SK-N-SH (cell line): ENCODE measurements around the gene RAB27B. TPM values are rescaled to one million over a fixed set of nuclear protein-coding genes. Genes with fewer than 3 reads are reported as not detected.
A peak's percentile ranks its signal among the peaks of the same experiment; 100 is the strongest.

ENCODE experiments used
- CTCF ChIA-PET: fragments of 300-600, 350-600 bp; formaldehyde crosslinking; extraction: SDS; loops from one replicate; lab custom pipeline; 2021; lab: Yijun Ruan, JAX
- POLR2A ChIA-PET: fragments of 350-600 bp; sonication (Branson Sonifier 250); formaldehyde crosslinking; extraction: SDS; loops from one replicate; lab custom pipeline; 2020; ENCODE audit warnings: antibody characterized with exemption, inconsistent platforms; lab: Yijun Ruan, JAX
- DNase-seq: peaks from one replicate; pipeline ENCODE4 v3.0.0; 2012
- H2AFZ ChIP-seq: fragments of 200-600 bp; sonication (generic); 2 replicates; pipeline ENCODE4 v1.8.1; 2016; ENCODE audit warnings: antibody characterized with exemption, mild to moderate bottlenecking, low read depth
- H3F3A ChIP-seq: fragments of 200-600 bp; sonication (generic); replicated peaks from 2 replicates; pipeline ENCODE3; 2016; ENCODE audit warnings: antibody characterized with exemption, mild to moderate bottlenecking; ENCODE audit not compliant: insufficient read depth
- H3K27ac ChIP-seq, 2 experiments: fragments of 200-500 bp in 1 of 2; fragments of 200-600 bp in 1 of 2; sonication (Bioruptor generic) in 1 of 2; sonication (generic), shearing (Covaris generic) in 1 of 2; 2 replicates each; pipeline versions ENCODE4 v1.5.1 to v1.6.1; 2014 to 2016; ENCODE audit warnings: low read depth in 2 of 2, inconsistent platforms in 1 of 2, low read length in 1 of 2, mild to moderate bottlenecking in 1 of 2, mixed read lengths in 1 of 2
- H3K27me3 ChIP-seq: fragments of 200-600 bp; sonication (generic), shearing (Covaris generic); 2 replicates; pipeline ENCODE4 v1.6.1; 2016; ENCODE audit warnings: mixed run types; ENCODE audit not compliant: insufficient read depth
- H3K36me3 ChIP-seq, 2 experiments: fragments of 200-500 bp in 1 of 2; fragments of 200-600 bp in 1 of 2; sonication (Bioruptor generic) in 1 of 2; sonication (generic) in 1 of 2; replicated peaks in 1 of 2; 2 replicates each; pipeline versions ENCODE3 to v1.5.1; 2014 to 2016; ENCODE audit warnings: low read length in 1 of 2, mild to moderate bottlenecking in 1 of 2; ENCODE audit not compliant: insufficient read depth in 2 of 2, control insufficient read depth in 1 of 2
- H3K4me1 ChIP-seq, 2 experiments: fragments of 200-500 bp in 1 of 2; fragments of 200-600 bp in 1 of 2; sonication (Bioruptor generic) in 1 of 2; sonication (generic), shearing (Covaris generic) in 1 of 2; 2 replicates each; pipeline versions ENCODE4 v1.5.1 to v1.6.1; 2014 to 2016; ENCODE audit warnings: low read depth in 1 of 2, low read length in 1 of 2, mixed run types in 1 of 2; ENCODE audit not compliant: insufficient read depth in 2 of 2, control insufficient read depth in 1 of 2
- H3K4me2 ChIP-seq: fragments of 200-600 bp; sonication (generic), shearing (Covaris generic); 2 replicates; pipeline ENCODE4 v1.6.1; 2017; ENCODE audit warnings: mixed run types
- H3K4me3 ChIP-seq, 2 experiments: fragments of 200-500 bp in 1 of 2; fragments of 200-600 bp in 1 of 2; sonication (Bioruptor generic) in 1 of 2; sonication (generic), shearing (Covaris generic) in 1 of 2; 2 replicates each; pipeline versions ENCODE4 v1.5.1 to v1.8.1; 2014 to 2016; ENCODE audit warnings: low read depth in 2 of 2, inconsistent platforms in 1 of 2, low read length in 1 of 2, mild to moderate bottlenecking in 1 of 2, mixed read lengths in 1 of 2, moderate library complexity in 1 of 2
- H3K79me2 ChIP-seq: fragments of 200-600 bp; sonication (generic); 2 replicates; pipeline ENCODE4 v1.8.1; 2017; ENCODE audit warnings: mild to moderate bottlenecking; ENCODE audit not compliant: insufficient read depth
- H3K9ac ChIP-seq: fragments of 200-600 bp; sonication (generic); 2 replicates; pipeline ENCODE4 v1.6.1; 2017; ENCODE audit warnings: mixed run types
- H3K9me2 ChIP-seq: fragments of 200-600 bp; sonication (generic); 2 replicates; pipeline ENCODE4 v1.6.1; 2017; ENCODE audit warnings: mixed run types
- H3K9me3 ChIP-seq: fragments of 200-600 bp; sonication (generic); 2 replicates; pipeline ENCODE4 v1.6.1; 2017; ENCODE audit warnings: mixed run types, mild to moderate bottlenecking, moderate library complexity
- H4K20me1 ChIP-seq: fragments of 200-600 bp; sonication (generic); 2 replicates; pipeline ENCODE4 v1.6.1; 2017; ENCODE audit warnings: mild to moderate bottlenecking, mixed run types; ENCODE audit not compliant: insufficient read depth
- CHD2 ChIP-seq: fragments of 150-350 bp; IDR thresholded peaks from 2 replicates; pipeline ENCODE4 v1.6.1; 2018; ENCODE audit warnings: low read length; ENCODE audit not compliant: partially characterized antibody
- EP300 ChIP-seq, 2 experiments: IDR thresholded peaks; 2 replicates each; pipeline versions ENCODE4 v1.4.0 to v1.6.1; 2012; ENCODE audit warnings: borderline replicate concordance in 1 of 2, low read depth in 1 of 2, low read length in 1 of 2
- EZH2phosphoT487 ChIP-seq: fragments of 200-600 bp; sonication (generic); IDR thresholded peaks from 2 replicates; pipeline ENCODE4 v1.6.1; 2017; ENCODE audit warnings: low read depth, mixed run types, mild to moderate bottlenecking, antibody characterized with exemption, moderate library complexity, borderline replicate concordance
- FOXJ3 ChIP-seq: sonication (generic); formaldehyde crosslinking; IDR thresholded peaks from 2 replicates; pipeline ENCODE4 v1.5.1; 2020; ENCODE audit warnings: mild to moderate bottlenecking, missing genetic modification reagents
- FOXM1 ChIP-seq: IDR thresholded peaks from 2 replicates; pipeline ENCODE4 v1.4.0; 2012; ENCODE audit warnings: low read depth, mild to moderate bottlenecking
- MAX ChIP-seq: IDR thresholded peaks from 2 replicates; pipeline ENCODE4 v1.4.0; 2012; ENCODE audit warnings: low read depth
- MEF2A ChIP-seq: IDR thresholded peaks from 2 replicates; pipeline ENCODE4 v1.4.0; 2012; ENCODE audit warnings: low read depth, borderline replicate concordance
- NFIC ChIP-seq: IDR thresholded peaks from 2 replicates; pipeline ENCODE4 v1.4.0; 2012; ENCODE audit warnings: borderline replicate concordance
- PBX3 ChIP-seq: IDR thresholded peaks from 2 replicates; pipeline ENCODE4; 2012
- POLR2AphosphoS5 ChIP-seq: IDR thresholded peaks from 2 replicates; pipeline ENCODE4 v1.6.1; 2012; ENCODE audit warnings: low read depth, low read length
- RAD21 ChIP-seq: IDR thresholded peaks from 2 replicates; pipeline ENCODE4 v1.6.1; 2012; ENCODE audit warnings: mild to moderate bottlenecking, low read length
- RCOR1 ChIP-seq: fragments of 150-350 bp; IDR thresholded peaks from 2 replicates; pipeline ENCODE4 v1.6.1; 2017; ENCODE audit warnings: antibody characterized with exemption, low read length
- RFX5 ChIP-seq: IDR thresholded peaks from 2 replicates; pipeline ENCODE4 v1.6.1; 2012; ENCODE audit warnings: mild to moderate bottlenecking, improper control_type of control experiment, low read length
- RXRA ChIP-seq: IDR thresholded peaks from 2 replicates; pipeline ENCODE4 v1.4.0; 2012; ENCODE audit warnings: low read depth, mild to moderate bottlenecking, borderline replicate concordance
- TEAD4 ChIP-seq: IDR thresholded peaks from 2 replicates; pipeline ENCODE4 v1.4.0; 2012; ENCODE audit warnings: mild to moderate bottlenecking, borderline replicate concordance; ENCODE audit not compliant: insufficient read depth
- USF2 ChIP-seq: fragments of 150-350 bp; IDR thresholded peaks from 2 replicates; pipeline ENCODE4 v1.6.1; 2017; ENCODE audit warnings: antibody characterized with exemption, low read length, low read depth, borderline replicate concordance
- YY1 ChIP-seq: IDR thresholded peaks from 2 replicates; pipeline ENCODE4 v1.4.0; 2012; ENCODE audit warnings: low read depth, mild to moderate bottlenecking
- WGBS: methylation state at CpG from one replicate; pipeline ENCODE4 v1.1.6; 2017; ENCODE audit warnings: low lambda C conversion rate; 5-methylcytosine and 5-hydroxymethylcytosine counted together
- polyA plus RNA-seq, 3 experiments: library from polyadenylated mRNA; depleted of rRNA; stranded (reverse); fragments of >200 nt; gene quantifications; 2 replicates each; pipeline ENCODE4 v1.2.3, GENCODE V29; 2012

The RAB27B gene
- polyA plus RNA-seq, 1 of the 3 experiments (the other 2 are of a cell fraction), result 0.56 TPM

DNA sequence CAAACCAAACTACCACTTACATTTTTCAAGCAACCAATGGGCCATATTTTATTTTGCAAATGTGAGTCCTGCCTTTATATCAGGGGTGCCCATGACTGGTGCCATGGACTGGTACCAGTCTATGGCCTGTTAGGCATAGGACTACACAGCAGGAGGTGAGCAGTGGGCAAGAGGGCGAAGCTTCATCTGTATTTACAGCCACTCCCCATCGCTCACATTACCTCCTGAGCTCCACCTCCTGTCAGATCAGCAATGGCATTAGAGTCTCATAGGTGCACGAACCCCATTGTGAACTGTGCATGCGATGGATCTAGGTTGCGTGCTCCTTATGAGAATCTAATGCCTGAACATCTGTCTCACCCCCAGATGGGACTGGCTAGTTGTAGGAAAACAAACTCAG, 77.4 kb downstream of the RAB27B start:
- CTCF ChIA-PET, result no interaction called here
- Histone ChIP-seq H3K27me3 (no peaks in the 10 kb centered on the region), H3K4me2 (no peak overlapping the region), H3K9ac (no peak overlapping the region), H3K4me3 (no peak overlapping the region), H3K79me2 (no peaks in the 10 kb centered on the region), H3K9me3 (no peaks in the 10 kb centered on the region), H3K27ac (no peak overlapping the region), H4K20me1 (no peaks in the 10 kb centered on the region), H2AFZ (no peak overlapping the region), H3K4me1 (no peaks in the 10 kb centered on the region; a peak in 2 of 4 replicates), H3K9me2 (no peaks in the 10 kb centered on the region), H3F3A (peaks cover 4% of the 10 kb centered on the region), H3K36me3 (no peaks in the 10 kb centered on the region)
- POLR2A ChIA-PET, result no interaction called here
- no peak for TF ChIP-seq FOXJ3
- TF ChIP-seq FOXM1, result no peak
- no peak for TF ChIP-seq USF2
- TF ChIP-seq TEAD4, result no peak
- TF ChIP-seq CHD2, result no peak
- 88% methylated on average over 5 of the region's 5 CpGs for WGBS
- no peak for DNase-seq

GRCh38 chr18:54906331-54907185, 78.3 kb downstream of the RAB27B start:
- no peaks in the 10 kb centered on the region for H3K9me3 ChIP-seq
- no peak overlapping the region for H3K9ac ChIP-seq
- peak overlapping the region; percentile 45; the same call in 1 of the 2 replicates for H2AFZ ChIP-seq
- H3K9me2 ChIP-seq, result no peaks in the 10 kb centered on the region
- H3K4me2 ChIP-seq, result no peak overlapping the region
- no peaks in the 10 kb centered on the region for H3K79me2 ChIP-seq
- POLR2A ChIA-PET, result no interaction called here
- no peaks in the 10 kb centered on the region for H3K27me3 ChIP-seq
- no peaks in the 10 kb centered on the region for H3K36me3 ChIP-seq
- H3K4me3 ChIP-seq, result no peak overlapping the region
- no peaks in the 10 kb centered on the region for H4K20me1 ChIP-seq
- no peaks in the 10 kb centered on the region; a peak in 2 of 4 replicates for H3K4me1 ChIP-seq
- peaks cover 4% of the 10 kb centered on the region for H3F3A ChIP-seq
- WGBS, result 55% methylated on average over 6 of the region's 6 CpGs
- no peak for DNase-seq
- TF ChIP-seq PBX3, result no peak
- no peak for TF ChIP-seq EP300 (IDR thresholded peaks at IDR 0.05; ENCODE audit: borderline replicate concordance in 1 of 2, low read depth in 1 of 2, low read length in 1 of 2)
- TF ChIP-seq, all 33 proteins: peak for 0
- H3K27ac ChIP-seq, result peak overlapping the region in 1 of 2 experiments; percentile 40; a peak in 1 of 4 replicates
- CTCF ChIA-PET, result interaction anchor here (1.4 kb wide), 1 partner anchor 10 kb away, joined by 4 read pairs; no protein-coding TSS in a partner anchor

DNA sequence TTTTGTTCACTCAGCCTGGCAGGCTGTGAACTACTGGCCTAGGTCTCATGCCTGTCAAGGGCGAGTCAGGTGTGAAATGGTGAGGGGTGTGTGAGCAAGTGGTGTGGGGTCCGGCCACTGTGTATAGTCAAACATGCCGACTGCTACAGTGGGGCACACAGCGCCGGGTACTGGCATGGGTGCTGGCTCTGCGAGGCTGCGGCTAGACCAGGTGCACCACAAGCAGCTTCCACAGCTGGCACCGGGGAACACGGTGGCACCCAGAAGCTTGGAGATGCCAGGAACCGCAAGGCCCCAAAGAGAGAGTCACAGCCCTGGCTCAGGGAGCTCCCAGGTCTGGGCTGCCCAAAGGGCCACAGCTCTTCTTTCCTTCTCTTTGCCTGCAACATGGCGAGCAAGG, 81.3 kb downstream of the RAB27B start:
- DNase-seq, result no peak
- ChIA-PET POLR2A (interaction anchor here (0.8 kb wide), 1 partner anchor 39 kb away, joined by 3 read pairs; no protein-coding TSS in a partner anchor), CTCF (interaction anchor here (1.3 to 2.6 kb wide), 2 partner anchors 11 to 16 kb away, joined by 3 to 11 read pairs; no protein-coding TSS in a partner anchor)
- Histone ChIP-seq H3K79me2 (no peaks in the 10 kb centered on the region), H3F3A (peaks cover 4% of the 10 kb centered on the region), H3K9ac (no peak overlapping the region), H3K4me3 (no peak overlapping the region), H3K27me3 (no peaks in the 10 kb centered on the region), H3K27ac (no peak overlapping the region), H4K20me1 (no peaks in the 10 kb centered on the region), H3K4me2 (no peak overlapping the region), H3K9me2 (no peaks in the 10 kb centered on the region), H3K9me3 (no peaks in the 10 kb centered on the region), H3K36me3 (no peaks in the 10 kb centered on the region), H3K4me1 (no peaks in the 10 kb centered on the region), H2AFZ (no peak overlapping the region)
- WGBS, result 40% methylated on average over 2 of the region's 11 CpGs
- TF ChIP-seq NFIC, result no peak
- TF ChIP-seq USF2, result no peak
- TF ChIP-seq RFX5, result no peak
- no peak for TF ChIP-seq MAX
- no peak for TF ChIP-seq MEF2A
- no peak for TF ChIP-seq POLR2AphosphoS5
- TF ChIP-seq RXRA, result no peak
- TF ChIP-seq YY1, result no peak
- TF ChIP-seq EZH2phosphoT487, result no peak
- no peak for TF ChIP-seq RAD21
- no peak for TF ChIP-seq RCOR1
